ENCODE results near the gene NFIA. TPM values are rescaled to one million over a fixed set of nuclear protein-coding genes. Genes with fewer than 3 reads are reported as not detected.

NFIA gene
- total RNA-seq, 1 donor from 2014 or later = 163 TPM

- H3K4me1 Mint-ChIP-seq = peaks cover 58% of the 10 kb centered on the region
- peaks cover 42% of the 10 kb centered on the region for H3K36me3 Mint-ChIP-seq
- H3K27ac Mint-ChIP-seq = peak overlapping the region; percentile 47
- DNase-seq (ENCODE audit: low spot score in 2 of 2, unreplicated experiment in 2 of 2) = no peak
- no peaks in the 10 kb centered on the region for H3K27me3 Mint-ChIP-seq (ENCODE audit: low read depth)
- peaks cover 4% of the 10 kb centered on the region for H3K9me3 Mint-ChIP-seq
- no peak overlapping the region for H3K4me3 Mint-ChIP-seq
- no peak for TF ChIP-seq CTCF (IDR thresholded peaks at IDR 0.05; ENCODE audit: unreplicated experiment)
These were observed 351.9 kb downstream of the NFIA start for GRCh38 chr1:61434276-61434675.

- Mint-ChIP-seq H3K4me1 (peaks cover 64% of the 10 kb centered on the region), H3K9me3 (peaks cover 4% of the 10 kb centered on the region), H3K4me3 (no peak overlapping the region), H3K36me3 (peaks cover 40% of the 10 kb centered on the region), H3K27me3 (ENCODE audit: low read depth) (no peaks in the 10 kb centered on the region), H3K27ac (no peak overlapping the region)
- TF ChIP-seq CTCF (IDR thresholded peaks at IDR 0.05; ENCODE audit: unreplicated experiment) = no peak
- DNase-seq (ENCODE audit: low spot score in 2 of 2, unreplicated experiment in 2 of 2) = no peak
These were observed 352.9 kb downstream of the NFIA start for GRCh38 chr1:61435226-61435625.

- Mint-ChIP-seq H3K27me3 (ENCODE audit: low read depth) (no peaks in the 10 kb centered on the region), H3K4me1 (peaks cover 65% of the 10 kb centered on the region), H3K9me3 (peaks cover 4% of the 10 kb centered on the region), H3K27ac (peak overlapping the region; percentile 52), H3K4me3 (no peak overlapping the region), H3K36me3 (peaks cover 42% of the 10 kb centered on the region)
- no peak for DNase-seq (ENCODE audit: low spot score in 2 of 2, unreplicated experiment in 2 of 2)
- no peak for TF ChIP-seq CTCF (IDR thresholded peaks at IDR 0.05; ENCODE audit: unreplicated experiment)
These were observed 353.7 kb downstream of the NFIA start for GRCh38 chr1:61436016-61436415.

- Mint-ChIP-seq H3K36me3 (peaks cover 42% of the 10 kb centered on the region), H3K9me3 (peaks cover 4% of the 10 kb centered on the region), H3K4me1 (peaks cover 64% of the 10 kb centered on the region), H3K27ac (peak overlapping the region; percentile 66), H3K27me3 (ENCODE audit: low read depth) (no peaks in the 10 kb centered on the region), H3K4me3 (no peak overlapping the region)
- TF ChIP-seq CTCF (IDR thresholded peaks at IDR 0.05; ENCODE audit: unreplicated experiment) = no peak
- DNase-seq (ENCODE audit: low spot score in 2 of 2, unreplicated experiment in 2 of 2) = no peak
These were observed 354.2 kb downstream of the NFIA start for GRCh38 chr1:61436491-61437120.

- Mint-ChIP-seq H3K27ac (peak overlapping the region; percentile 90), H3K36me3 (peaks cover 42% of the 10 kb centered on the region), H3K27me3 (ENCODE audit: low read depth) (no peaks in the 10 kb centered on the region), H3K4me3 (no peak overlapping the region), H3K4me1 (peaks cover 69% of the 10 kb centered on the region), H3K9me3 (peaks cover 4% of the 10 kb centered on the region)
- no peak for DNase-seq (ENCODE audit: low spot score in 2 of 2, unreplicated experiment in 2 of 2)
- TF ChIP-seq CTCF (IDR thresholded peaks at IDR 0.05; ENCODE audit: unreplicated experiment) = no peak
These were observed 356.9 kb downstream of the NFIA start for GRCh38 chr1:61439234-61439633.
